ENCODE results near the gene FAM120B.

The FAM120B gene

GRCh38 chr6:170361335-170361734 is 54.8 kb downstream of the FAM120B start:
- TF ChIP-seq CTCF (conservative IDR thresholded peaks at IDR 0.05; ENCODE audit: low read depth, low read length) = no peak
- no peak for DNase-seq (ENCODE audit: low read depth)
- H3K4me3 ChIP-seq (ENCODE audit: low read depth, low read length) = no peak overlapping the region

- no peak for DNase-seq (ENCODE audit: low read depth)
- TF ChIP-seq CTCF (conservative IDR thresholded peaks at IDR 0.05; ENCODE audit: low read depth, low read length) = no peak
- H3K4me3 ChIP-seq (ENCODE audit: low read depth, low read length) = no peak overlapping the region
These were observed 55.6 kb downstream of the FAM120B start for GRCh38 chr6:170362121-170362520.

- no peak for TF ChIP-seq CTCF (conservative IDR thresholded peaks at IDR 0.05; ENCODE audit: low read depth, low read length)
- no peak overlapping the region for H3K4me3 ChIP-seq (ENCODE audit: low read depth, low read length)
- DNase-seq (ENCODE audit: low read depth) = no peak
These were observed 56.7 kb downstream of the FAM120B start for GRCh38 chr6:170363255-170363654.

- no peak for DNase-seq (ENCODE audit: low read depth)
- TF ChIP-seq CTCF (conservative IDR thresholded peaks at IDR 0.05; ENCODE audit: low read depth, low read length) = no peak
- H3K4me3 ChIP-seq (ENCODE audit: low read depth, low read length) = no peak overlapping the region
These were observed 58.6 kb downstream of the FAM120B start for GRCh38 chr6:170365121-170365520.

- no peak for TF ChIP-seq CTCF (conservative IDR thresholded peaks at IDR 0.05; ENCODE audit: low read depth, low read length)
- no peak for DNase-seq (ENCODE audit: low read depth)
- no peak overlapping the region for H3K4me3 ChIP-seq (ENCODE audit: low read depth, low read length)
These were observed 59.0 kb downstream of the FAM120B start for GRCh38 chr6:170365593-170365992.

GRCh38 chr6:170366248-170366960 is 59.8 kb downstream of the FAM120B start:
- DNase-seq (ENCODE audit: low read depth) = no peak
- no peak overlapping the region for H3K4me3 ChIP-seq (ENCODE audit: low read depth, low read length)
- TF ChIP-seq CTCF (conservative IDR thresholded peaks at IDR 0.05; ENCODE audit: low read depth, low read length) = no peak

GRCh38 chr6:170367241-170367640 is 60.7 kb downstream of the FAM120B start:
- no peak overlapping the region for H3K4me3 ChIP-seq (ENCODE audit: low read depth, low read length)
- DNase-seq (ENCODE audit: low read depth) = peak; percentile 55
- TF ChIP-seq CTCF (conservative IDR thresholded peaks at IDR 0.05; ENCODE audit: low read depth, low read length) = no peak
